GM18867 (cell line): ENCODE results near the gene EPB41L1.
A peak's percentile ranks its signal among the peaks of the same experiment; 100 is the strongest.

Experiments used
- ATAC-seq: cut with Tn5 transposase; IDR thresholded peaks from one replicate; pipeline ENCODE4 v1.9.1; 2021; ENCODE audit warnings: mild to moderate bottlenecking, moderate library complexity; ENCODE audit not compliant: unreplicated experiment

EPB41L1 gene

GRCh38 chr20:36218380-36219064, 64.0 kb downstream of the EPB41L1 start:
- ATAC-seq, result no peak

DNA sequence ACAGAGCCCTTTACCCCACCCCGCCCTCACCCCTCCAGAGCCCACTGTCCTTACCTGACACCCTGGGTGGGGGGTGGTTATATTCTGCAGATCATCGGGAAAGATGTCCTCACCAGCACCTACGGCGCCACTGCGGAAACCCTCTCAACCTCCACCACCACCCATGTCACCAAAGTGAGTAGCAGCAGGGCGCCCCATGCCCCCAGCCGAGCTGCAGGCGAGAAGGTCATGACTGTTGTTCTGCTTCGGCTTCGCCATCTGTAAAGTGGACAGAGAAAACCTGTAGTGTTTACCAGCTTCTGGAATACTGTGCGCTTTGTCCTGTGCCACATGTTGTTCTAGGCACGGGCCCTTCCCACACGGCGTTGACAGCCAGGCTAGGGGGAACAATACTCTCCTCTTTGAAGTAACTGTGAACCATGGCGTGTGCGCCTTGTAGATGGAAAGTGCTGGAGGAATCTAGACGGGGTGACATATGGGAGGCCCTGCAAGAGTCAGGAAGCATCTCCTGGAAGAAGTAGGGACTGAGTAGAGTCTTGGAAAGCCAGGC, 65.2 kb downstream of the EPB41L1 start:
- ATAC-seq, result no peak

- ATAC-seq, result no peak
These were observed 71.1 kb downstream of the EPB41L1 start for GRCh38 chr20:36225666-36226065.

DNA sequence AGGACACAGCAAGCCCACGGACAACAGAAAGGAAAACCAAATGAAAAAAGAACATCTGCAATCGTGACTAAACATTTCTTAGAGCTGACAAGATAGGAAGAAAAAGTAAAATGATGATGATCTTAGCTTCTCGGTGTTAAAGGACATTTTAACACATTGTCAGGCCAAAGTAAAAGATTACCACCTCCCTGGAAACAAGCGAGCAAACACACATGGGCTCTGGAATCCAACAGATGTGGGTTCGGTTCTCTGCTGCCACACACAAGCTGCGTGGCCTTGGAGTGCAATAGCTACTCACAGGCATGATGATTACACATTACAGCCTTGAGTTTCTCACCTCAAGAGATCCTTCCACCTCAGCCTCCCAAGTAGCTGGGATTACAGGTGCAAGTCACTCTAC, 74.2 kb downstream of the EPB41L1 start:
- ATAC-seq, result no peak

GRCh38 chr20:36230019-36230418, 75.5 kb downstream of the EPB41L1 start:
- no peak for ATAC-seq

DNA sequence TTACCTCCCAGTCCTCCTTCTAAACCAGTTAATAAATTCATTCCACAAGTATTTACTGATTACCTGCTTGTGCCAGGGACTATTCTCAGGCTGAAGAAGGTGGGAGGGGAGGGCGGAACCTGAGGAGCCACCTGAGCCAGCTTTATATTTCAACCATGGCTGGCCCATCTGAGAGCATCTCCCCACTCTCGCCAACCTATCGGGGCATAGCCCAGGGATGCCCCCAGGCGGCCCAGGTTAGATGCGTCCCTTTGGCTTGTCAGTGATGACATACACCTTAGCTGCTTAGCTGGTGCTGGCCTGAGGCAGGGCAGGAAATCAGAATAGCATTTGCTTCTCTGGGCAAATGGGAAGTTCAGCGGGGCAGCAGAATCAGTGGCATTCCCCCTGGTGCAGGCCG, 76.8 kb downstream of the EPB41L1 start:
- no peak for ATAC-seq

DNA sequence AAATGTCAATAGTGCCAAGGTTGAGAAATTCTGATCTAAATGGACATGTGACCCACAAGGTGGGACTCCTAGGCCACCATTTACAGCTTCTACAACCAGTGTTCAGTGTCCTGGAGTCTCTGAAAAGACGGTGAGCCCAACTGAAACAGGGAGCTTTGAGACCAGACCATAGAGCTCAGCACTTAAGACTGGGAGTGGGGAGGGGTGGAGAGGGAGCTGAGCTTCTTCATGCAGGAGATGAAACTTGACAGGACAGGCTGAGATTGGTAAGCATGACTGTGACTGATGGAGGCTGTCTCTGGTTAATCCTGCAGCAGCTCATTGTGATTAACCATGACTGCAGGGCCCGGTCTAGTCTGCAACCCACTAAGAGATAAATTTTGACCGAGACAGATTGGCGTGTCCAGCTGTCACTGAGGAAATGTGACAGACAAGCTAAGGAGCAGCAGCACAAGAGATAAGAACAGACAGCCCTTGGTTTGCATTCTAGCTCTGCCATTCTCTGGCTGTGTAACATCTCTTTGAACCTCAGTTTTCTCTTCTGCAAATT, 80.3 kb downstream of the EPB41L1 start:
- ATAC-seq, result no peak

DNA sequence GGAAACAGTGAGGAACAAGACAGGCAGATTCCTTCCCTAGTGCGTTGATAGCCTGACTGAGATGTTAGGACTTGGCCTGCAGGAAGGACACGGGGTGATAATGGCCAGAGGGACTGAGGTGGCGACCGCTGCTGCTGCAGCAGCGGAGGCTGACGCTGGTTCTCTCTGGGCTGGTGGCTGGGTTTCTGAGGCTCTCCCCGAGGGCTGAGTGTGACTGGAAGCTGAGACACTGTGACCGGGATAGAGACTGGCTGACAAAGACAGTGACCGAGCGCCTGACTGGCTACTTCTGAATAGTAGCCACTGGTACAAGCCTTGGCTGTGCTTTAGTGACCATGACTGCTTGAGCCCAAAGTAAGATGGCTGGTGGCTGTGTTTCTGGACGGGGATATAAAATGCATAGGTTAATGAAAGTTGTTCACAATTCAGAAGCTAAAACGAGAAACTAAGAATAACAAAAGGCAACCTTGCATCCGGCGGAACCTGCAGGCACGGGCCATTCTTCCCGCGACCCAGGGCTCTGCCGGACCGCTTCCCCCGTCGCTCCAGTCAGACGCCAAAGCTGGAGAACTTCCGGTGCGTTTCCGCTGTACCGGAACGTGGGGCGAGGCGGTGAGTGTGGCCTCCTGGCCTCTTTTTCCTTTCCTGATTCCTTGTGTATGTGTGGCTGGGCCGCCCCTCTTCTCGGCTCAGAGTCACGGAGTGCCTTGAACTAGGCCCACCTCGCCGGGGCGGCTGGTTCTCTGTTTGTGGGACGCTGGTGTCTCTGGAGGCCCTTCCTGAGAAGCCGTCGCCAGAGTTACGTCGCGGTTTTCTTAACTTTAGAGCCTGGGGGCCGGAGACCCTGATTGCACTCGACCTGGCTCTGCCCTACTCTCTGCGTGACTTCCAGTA, 81.6 kb downstream of the EPB41L1 start, which contains the start of gene AAR2:
Gene AAR2, plus strand, starts transcription at position 587 of the 894 bp plus-strand sequence. CDS start 3,391 bp downstream, outside the sequence.
- ATAC-seq, result peak; percentile 74

GRCh38 chr20:36236786-36237121, 82.2 kb downstream of the EPB41L1 start:
- no peak for ATAC-seq

DNA sequence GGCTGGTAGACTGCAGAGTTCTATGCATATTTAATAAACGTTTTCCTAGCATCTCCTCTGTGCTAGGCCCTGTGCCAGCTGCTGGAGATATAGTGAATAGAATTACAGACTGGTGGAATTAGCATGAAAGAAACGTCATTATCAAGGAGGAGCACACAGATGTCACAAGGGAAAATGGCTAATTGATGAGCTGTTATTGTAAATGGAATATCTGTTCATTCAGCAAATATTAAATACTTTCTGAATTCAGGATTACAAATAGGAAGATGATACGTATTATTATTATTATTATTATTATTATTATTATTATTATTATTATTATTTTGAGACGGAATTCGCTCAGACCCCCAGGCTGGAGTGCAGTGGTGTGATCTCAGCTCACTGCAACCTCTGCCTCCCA, 82.9 kb downstream of the EPB41L1 start:
- ATAC-seq, result no peak

GRCh38 chr20:36238153-36238552, 83.6 kb downstream of the EPB41L1 start:
- no peak for ATAC-seq

DNA sequence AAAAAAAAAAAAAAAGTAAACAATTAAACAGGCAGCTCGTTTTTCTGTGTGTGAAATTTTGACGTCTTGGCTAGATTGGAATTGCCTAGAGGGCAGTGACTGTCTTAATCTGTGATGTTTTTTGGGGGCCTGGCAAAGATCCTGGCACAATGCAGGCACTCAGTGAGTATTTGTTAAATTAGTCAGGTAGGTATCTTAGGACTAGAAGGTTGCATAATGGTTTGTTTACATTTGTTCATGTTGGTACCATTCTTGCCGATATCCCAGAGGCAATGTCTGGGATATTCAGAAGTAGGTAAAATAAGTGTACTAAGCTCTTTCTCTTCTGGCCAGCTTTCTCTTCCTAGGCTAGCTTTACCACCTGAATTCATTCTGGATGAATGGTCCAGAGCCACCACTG, 84.2 kb downstream of the EPB41L1 start:
- ATAC-seq, result no peak

DNA sequence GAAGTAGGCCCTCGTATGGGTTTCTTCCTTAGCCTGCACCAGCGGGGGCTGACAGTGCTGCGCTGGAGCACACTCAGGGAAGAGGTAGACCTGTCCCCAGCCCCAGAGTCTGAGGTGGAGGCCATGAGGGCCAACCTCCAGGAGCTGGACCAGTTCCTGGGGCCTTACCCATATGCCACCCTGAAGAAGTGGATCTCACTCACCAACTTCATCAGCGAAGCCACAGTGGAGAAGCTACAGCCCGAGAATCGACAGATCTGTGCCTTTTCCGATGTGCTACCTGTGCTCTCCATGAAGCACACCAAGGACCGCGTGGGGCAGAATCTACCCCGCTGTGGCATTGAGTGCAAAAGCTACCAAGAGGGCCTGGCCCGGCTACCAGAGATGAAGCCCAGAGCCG, 85.5 kb downstream of the EPB41L1 start:
- ATAC-seq, result no peak

DNA sequence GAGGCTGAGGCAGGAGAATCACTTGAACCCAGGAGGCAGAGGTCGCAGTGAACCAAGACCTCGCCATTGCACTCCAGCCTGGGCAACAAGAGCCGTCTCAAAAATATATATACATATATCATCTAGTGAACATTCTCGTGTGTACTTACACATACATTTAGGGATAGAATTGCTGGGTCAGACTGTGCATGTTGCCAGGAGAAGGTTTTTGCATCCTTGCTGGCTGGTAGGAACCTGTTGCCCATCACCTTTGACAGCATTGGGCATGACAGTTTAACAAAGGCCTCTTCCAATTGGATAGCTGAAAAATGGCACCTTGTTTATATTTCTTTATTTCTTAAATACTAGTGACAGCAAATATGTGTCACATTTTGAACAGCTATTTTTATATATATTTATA, 87.1 kb downstream of the EPB41L1 start:
- no peak for ATAC-seq

DNA sequence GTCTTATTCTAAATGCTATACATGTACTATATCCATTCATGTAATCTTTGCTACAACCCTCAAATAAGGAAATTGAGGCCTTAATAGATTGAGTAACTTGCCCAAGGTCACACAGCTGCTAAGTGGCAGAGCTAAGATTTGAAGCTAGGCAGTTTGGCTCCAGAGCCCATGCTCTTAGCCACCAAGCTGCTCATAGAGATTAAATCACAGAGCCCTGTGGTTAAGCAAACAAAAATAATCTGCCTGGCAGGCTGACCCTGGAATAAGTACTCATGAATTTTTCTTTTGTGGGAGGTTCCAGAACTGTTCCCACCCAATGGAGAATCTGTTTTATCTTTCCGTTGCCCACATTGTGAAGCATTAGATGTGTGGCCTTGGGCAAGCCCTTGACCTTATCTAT, 89.2 kb downstream of the EPB41L1 start:
- ATAC-seq, result no peak

GRCh38 chr20:36246401-36246800, 91.9 kb downstream of the EPB41L1 start:
- ATAC-seq, result no peak

DNA sequence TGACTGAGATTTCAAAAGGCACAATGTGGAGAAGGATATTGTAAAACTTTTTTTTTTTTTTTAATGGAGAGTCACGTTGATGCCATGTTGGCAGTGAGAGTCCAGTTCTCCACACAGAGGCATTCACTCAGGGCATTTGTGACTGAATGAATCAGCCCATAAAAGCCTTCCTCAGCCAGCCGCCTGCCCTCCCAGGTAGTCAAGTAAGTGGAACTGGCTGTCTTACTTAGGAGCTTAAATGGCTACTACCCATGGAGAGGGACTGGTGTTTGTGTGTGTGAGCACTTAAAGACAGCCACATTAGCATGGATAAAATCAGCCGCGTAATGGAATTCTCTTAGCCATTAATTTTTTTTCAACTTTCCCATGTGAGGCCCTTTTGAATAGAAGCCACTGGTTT, 94.3 kb downstream of the EPB41L1 start:
- ATAC-seq, result no peak

- ATAC-seq, result no peak
These were observed 94.9 kb downstream of the EPB41L1 start for GRCh38 chr20:36249450-36249849.

DNA sequence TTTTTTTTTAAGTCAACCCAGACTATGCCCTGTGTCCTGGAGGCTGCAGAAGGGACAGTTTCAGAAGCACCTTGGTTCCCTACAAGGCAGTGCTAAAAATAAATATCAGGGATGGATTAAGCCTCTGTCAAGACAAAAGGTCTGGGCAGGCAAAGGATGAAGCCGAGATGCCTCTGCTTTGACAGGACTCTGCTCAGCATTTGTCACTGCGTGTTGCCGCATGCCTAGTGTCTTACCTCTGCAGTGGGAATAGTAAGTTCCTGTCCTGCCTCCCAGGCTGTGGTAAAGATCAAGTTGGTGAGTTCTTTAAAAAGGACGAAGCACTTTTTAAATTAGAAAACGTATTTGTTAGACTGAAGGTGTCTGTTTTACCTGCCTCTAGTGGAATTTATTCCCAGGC, 96.9 kb downstream of the EPB41L1 start:
- no peak for ATAC-seq

DNA sequence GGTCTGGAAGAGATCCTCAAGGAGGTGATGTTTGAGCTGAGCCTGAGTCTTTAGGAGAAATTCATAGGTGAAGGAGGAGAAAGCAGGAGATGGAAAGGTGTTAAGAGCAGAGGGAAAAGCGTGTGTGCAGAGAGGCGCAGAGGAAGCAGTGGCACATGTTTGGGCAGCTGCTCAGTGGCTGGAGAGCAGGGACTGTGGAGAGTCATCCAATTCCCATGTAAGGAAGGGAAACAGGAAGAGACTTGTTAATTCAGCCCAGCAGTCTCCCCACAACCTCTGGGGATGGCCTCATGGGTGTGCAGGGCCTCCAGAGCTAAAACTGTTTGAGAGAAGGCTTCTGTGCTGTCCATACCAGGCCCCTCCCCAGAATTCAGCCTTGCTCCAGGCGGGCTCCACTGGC, 98.0 kb downstream of the EPB41L1 start:
- no peak for ATAC-seq

- ATAC-seq, result no peak
These were observed 98.5 kb downstream of the EPB41L1 start for GRCh38 chr20:36253036-36253435.

DNA sequence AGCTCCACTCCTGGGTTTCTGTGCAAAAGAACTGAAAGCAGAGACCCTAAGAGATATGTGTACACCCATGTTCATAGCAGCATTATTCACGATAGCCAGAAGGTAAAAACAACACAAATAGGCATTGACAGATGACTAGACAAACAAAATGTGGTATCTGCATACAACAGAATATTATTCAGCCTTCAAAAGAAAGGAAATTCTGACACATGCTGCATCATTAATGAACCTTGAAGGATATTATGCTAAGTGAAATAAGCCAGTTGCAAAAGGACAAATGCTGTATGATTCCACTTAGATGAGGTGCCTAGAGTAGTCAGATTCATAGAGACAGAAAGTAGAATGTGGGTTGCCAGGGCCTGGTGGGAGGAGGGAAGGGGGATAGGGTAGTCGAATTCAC, 99.5 kb downstream of the EPB41L1 start:
- no peak for ATAC-seq
